Bone marrow (tissue), 2 donors: Measurements from ENCODE around the gene SKAP2.
A peak's percentile ranks its signal among the peaks of the same experiment; 100 is the strongest.

Source experiments
- DNase-seq, 2 donors: peaks; one replicate each; lab custom pipeline; 2025; lab: John Stamatoyannopoulos, UW

Gene SKAP2

GRCh38 chr7:26696161-26696560, 168.2 kb downstream of the SKAP2 start:
- DNase-seq = no peak

GRCh38 chr7:26694713-26695112, 169.7 kb downstream of the SKAP2 start:
- DNase-seq = no peak

DNA sequence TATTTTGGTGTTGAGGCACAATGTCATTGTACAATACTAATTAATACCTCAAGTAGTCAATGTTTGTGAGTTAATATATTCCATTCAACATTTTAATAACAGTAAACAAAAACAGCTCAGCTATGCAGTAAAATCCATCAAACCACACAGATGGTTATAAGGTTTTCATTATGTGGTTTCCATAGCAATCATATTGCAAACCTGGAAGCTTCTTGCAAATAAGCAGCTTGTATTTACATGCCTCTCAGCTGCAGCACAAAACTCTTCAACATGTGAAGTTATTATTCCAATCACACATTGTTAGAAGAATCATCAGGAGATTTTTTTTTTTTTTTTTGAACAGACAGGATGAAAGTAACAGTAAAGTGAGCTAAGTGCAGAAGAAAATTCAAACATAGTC, 170.2 kb downstream of the SKAP2 start:
- DNase-seq = no peak

DNA sequence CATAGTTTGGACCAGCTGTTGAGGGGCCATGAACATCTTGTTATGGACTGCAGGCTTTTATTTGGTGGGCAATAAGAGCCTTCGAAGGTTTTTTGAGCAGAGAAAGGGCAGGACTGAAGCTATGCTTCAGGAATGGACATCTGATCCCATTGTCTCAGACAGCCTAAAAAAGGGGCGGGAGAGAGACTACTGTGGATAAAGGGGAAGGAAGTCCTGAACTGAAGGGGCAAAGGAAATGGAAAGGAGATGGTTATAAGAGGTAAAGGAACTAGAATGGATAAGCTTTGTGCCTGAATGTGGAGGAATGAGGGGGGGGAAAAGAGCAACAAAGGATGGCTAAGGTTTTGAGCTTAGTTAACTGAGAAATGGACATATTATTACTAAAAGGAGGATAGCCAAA, 172.5 kb downstream of the SKAP2 start:
- DNase-seq = no peak

DNA sequence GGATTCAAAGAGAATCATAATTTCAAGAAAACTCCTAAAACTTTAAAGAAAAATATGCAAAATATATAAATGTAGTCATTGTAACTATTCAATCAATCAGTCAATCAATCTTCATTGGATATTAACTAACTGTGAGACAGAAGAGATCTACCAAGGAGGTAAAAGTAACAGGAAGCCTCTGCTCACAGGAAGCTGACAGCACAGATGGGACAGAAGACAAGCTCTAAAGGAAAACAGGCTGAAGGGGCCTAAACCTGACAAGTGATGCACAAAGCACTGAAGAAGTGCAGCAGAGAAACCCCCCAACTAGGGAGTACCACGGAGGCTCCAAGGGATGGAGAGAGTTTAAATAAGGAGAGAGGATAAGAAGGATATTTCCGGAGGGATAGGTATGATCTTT, 173.0 kb downstream of the SKAP2 start:
- peak in 1 of 2 donors; percentile 52 for DNase-seq

GRCh38 chr7:26690135-26690805, 174.1 kb downstream of the SKAP2 start:
- DNase-seq = no peak

- DNase-seq = peak in 1 of 2 donors; percentile 74
Measured at GRCh38 chr7:26688936-26689506, 175.4 kb downstream of the SKAP2 start.

GRCh38 chr7:26688388-26688787, 176.0 kb downstream of the SKAP2 start:
- DNase-seq = no peak

GRCh38 chr7:26687032-26687431, 177.4 kb downstream of the SKAP2 start:
- DNase-seq = no peak

- DNase-seq = peak in 1 of 2 donors; percentile 38
Measured at GRCh38 chr7:26686448-26686981, 177.9 kb downstream of the SKAP2 start.

GRCh38 chr7:26685606-26686005, 178.8 kb downstream of the SKAP2 start:
- no peak for DNase-seq

GRCh38 chr7:26684447-26684846, 179.9 kb downstream of the SKAP2 start:
- DNase-seq = no peak

DNA sequence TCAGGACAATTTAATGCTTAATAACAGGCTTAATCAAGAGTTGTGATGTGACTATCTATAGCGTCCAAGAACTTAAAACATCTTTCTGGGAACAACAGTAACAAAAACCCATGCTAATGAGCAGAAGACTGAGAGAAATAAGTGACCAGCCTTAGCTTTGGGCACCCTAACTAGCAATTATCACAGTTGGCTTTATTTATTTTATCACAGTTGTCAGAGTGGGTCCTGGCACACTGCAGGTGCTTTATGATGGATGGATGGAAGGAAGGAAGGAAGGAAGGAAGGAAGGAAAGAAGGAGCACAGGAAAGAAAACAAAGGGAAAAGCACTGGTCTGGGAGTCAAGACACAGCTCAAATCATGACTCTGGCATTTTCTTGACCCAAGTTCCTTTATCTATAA, 181.1 kb downstream of the SKAP2 start:
- DNase-seq = no peak

DNA sequence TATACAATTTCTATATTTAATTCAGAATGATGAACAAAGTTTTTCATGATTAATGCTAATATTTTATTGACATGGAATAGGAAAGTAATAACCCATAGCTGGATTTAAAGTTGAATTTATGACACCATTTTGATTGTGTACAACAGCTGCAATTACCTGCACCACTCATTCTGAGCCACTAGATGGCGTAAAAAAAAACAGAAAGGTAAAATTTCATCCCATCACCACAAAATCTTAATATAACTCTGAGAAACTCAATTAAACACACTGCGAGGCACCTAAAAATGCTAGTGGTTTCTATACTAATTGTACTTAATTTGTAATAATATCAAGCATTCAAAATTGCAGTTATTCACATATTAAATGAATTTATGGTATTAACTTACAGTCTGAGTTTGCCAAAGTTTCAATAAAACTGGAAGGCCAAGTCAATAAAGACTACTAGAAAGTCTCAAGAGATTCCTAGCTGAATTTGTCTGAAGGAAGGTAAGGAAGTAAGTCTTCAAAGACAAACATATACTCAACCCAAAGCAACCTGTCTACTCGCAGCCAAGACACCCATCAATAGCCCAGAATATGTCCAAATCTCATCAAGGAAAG, 182.5 kb downstream of the SKAP2 start:
- peak in 1 of 2 donors; percentile 18 for DNase-seq

DNA sequence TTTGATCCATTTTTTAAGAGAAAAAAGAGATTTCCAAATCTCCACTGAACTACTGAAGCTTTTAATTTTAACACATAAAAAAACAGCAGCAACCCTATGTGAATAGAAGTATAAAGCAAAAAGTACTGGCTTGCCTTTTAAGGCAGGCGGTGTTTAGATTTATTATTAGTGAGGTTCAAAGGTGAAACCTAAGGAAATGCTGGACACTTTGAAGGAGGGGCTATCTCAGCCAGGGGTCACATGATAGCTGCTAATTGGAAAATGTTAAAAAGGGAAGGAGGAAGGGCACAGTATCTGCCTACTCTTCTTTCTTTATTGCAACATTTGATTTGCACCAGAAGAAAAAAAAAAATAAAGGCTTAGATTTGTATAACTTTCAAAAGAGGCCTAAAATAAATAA, 183.8 kb downstream of the SKAP2 start:
- no peak for DNase-seq

DNA sequence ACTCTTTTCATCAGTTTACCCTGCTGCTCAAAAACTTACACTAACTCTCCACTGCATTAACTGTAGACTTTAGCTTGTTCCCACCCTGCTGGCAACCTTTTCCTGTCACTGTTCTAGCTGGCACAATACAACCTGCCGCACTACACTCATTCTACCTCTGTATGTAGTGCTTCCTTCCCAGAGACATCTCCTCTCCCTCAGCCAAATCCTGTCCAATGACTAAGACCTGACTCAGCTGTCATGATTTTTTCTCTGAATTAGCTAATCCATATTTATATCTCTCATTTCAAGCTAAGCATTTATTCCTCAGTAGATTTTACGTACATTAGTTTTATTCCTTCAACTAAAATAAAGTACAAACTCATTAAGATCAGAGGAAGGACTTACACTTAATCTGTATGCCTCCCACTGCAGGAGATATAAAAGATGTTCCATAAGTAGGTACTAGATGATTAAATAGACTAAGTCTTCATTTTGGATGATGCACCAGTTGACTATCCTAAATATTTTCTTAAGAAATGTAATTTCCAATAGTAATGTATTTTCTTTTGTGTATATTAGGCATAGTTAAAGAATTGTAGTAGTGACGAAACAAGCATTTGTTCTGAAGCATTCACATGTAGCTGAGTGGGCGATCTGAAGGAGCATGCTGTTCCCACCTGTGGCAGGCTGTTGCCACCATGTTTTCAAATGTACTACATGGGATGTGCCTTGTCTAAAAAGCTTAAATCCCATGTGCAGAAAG, 189.1 kb downstream of the SKAP2 start:
- peak in 1 of 2 donors; percentile 28 for DNase-seq

GRCh38 chr7:26673858-26674257, 190.5 kb downstream of the SKAP2 start:
- no peak for DNase-seq

GRCh38 chr7:26673271-26673670, 191.1 kb downstream of the SKAP2 start:
- DNase-seq = no peak

DNA sequence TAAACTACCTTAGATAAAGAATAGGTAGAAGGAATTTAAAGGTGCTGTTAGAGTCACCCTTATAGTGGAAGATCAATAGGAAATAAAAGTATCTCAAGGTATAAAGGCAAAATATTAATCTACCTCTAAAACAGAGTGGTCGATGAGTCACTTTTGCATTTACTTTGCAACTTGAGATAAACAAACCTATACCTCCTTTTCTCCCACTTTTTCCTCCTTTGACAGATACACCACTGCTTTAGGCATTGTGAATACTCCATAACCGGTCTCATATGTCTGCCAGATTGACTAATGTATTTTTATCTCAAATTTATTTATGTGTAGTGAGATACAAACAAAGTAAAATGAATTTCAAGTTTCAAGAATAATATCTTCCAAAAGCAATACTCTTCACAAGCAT, 193.5 kb downstream of the SKAP2 start:
- no peak for DNase-seq

DNA sequence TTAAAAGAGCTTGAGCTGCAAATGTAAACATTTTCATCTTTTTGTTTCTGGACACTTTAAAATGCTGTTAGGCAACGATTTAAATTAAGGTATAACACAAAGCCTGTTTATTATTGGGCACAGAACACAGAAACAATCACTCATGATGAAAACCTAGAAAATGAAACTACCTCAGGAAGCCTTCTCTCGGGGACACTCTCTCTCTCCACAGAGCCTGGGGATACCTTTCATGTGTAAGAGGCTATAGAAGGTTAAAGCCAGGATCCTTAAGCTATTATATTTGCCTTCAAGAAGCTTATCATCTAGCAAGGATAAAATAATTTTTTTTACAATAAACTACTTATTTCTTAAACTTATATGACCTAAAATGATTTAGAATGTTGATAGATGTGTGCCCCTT, 194.1 kb downstream of the SKAP2 start:
- DNase-seq = peak in 1 of 2 donors; percentile 19

GRCh38 chr7:26668821-26669220, 195.6 kb downstream of the SKAP2 start:
- DNase-seq = no peak

DNA sequence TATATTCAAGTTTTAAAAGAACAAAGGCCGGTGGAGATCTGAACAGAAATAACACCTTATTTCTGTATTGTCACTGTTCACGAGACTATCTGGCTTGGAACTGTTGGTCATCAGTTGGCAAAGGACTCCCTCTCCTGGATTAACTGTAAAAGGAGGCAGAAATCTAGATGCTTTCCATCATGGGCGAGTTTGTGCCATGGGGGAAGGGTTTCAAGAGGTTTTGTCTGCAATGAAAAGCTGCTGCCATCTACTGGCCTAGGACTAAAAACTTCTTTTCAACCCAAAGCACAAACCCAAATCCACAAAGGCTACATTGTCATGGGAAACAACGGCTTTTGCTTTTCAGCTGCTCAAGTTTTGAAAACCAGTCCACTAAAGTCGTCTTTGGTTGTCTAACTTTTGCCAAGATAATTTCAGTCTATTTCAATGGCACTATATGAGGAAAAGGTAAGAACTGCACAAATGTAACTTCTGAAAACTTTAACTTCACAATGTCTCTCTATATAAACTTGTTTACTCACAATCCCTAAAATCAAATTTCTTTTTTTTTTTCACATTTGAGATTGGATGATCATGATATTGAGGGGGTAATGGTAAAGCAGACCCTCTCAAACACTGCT, 196.8 kb downstream of the SKAP2 start:
- peak in 1 of 2 donors; percentile 80 for DNase-seq
